ENCODE data around the gene ARHGEF12.

DNA sequence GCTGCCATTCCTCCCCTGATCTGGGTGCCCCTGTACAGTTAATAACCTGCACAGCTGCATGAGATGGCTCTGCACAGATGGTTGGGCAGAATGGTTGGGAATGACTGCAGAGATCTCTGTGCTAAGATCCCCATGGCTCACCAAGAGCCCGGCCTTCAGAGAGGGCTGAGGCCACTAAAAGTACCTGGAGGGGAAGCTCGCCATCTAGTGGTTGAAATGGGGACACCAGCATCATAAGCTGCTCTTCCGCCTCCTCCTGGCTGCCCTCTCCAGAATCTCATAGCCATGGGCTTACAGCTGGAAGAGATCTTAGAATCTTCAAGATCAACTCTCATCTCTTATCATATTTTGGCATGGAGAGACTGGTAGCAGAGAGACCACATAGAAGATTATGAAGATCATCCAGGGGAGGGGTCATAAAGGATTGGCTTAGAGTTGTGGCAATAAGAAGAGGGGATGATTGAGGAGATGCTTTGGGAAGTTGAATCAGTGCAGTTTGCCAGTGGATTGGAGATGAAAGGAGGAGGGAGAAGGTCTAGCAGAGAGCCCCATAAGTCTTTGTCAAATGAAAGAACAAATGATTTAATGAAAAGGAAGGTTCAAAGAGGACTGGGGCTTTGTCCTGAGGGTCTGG lies 33.1 kb upstream of the ARHGEF12 start:
- TF ChIP-seq CTCF (IDR thresholded peaks at IDR 0.05) (peak; percentile 78 to 82 (median 80)), POLR2A (IDR thresholded peaks at IDR 0.05) (no peak), EP300 (IDR thresholded peaks at IDR 0.05) (no peak)
